ENCODE measurements around the gene MRTO4. TPM values are rescaled to one million over a fixed set of nuclear protein-coding genes. Genes with fewer than 3 reads are reported as not detected.

Gene MRTO4
- polyA plus RNA-seq, 1 of the 3 experiments (the other 2 are of a cell fraction) = 48.4 TPM

DNA sequence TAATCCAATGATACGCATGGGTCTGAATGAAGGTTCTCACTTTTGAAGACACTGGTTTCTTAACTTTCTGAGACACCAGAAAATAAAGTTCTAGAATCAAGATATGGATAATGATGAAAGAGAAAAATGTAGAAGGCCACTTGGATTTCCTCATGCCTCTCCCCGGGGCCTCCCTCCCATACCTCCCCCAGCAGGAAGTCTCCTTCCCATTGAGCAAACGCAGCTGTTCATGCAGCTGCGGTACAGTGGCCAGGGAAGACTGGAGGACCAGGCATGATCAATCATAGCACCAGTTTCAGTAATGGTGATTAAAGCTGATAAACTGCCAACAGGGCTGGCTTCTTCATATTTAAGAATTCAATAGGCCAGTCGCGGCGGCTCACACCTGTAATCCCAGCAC, 30.6 kb upstream of the MRTO4 start:
- no peaks in the 10 kb centered on the region for H4K20me1 ChIP-seq (ENCODE audit: insufficient read depth)
- CTCF ChIA-PET = interaction anchor here (2.0 kb wide), 1 partner anchor 20 kb away, joined by 8 read pairs; no protein-coding TSS in a partner anchor

More for the DNA sequence above, 30.6 kb upstream of the MRTO4 start:
- WGBS (ENCODE audit: low lambda C conversion rate) = 96% methylated on average over 4 of the region's 7 CpGs
- Histone ChIP-seq H3K4me1 (ENCODE audit: control insufficient read depth in 1 of 2, insufficient read depth in 2 of 2, low read depth in 1 of 2, low read length in 1 of 2) (no peaks in the 10 kb centered on the region), H3K4me2 (no peak overlapping the region), H3K36me3 (replicated peaks in 1 of 2; ENCODE audit: control insufficient read depth in 1 of 2, insufficient read depth in 2 of 2, low read length in 1 of 2) (peaks cover 63 to 73% of the 10 kb centered on the region in 2 experiments), H3K27me3 (ENCODE audit: insufficient read depth) (no peaks in the 10 kb centered on the region), H3K9ac (no peak overlapping the region), H3K27ac (ENCODE audit: low read depth in 2 of 2, low read length in 1 of 2) (no peak overlapping the region), H3K4me3 (ENCODE audit: low read depth in 2 of 2, low read length in 1 of 2) (no peak overlapping the region), H3F3A (replicated peaks; ENCODE audit: insufficient read depth) (peaks cover 17% of the 10 kb centered on the region), H3K79me2 (ENCODE audit: insufficient read depth) (peaks cover 17% of the 10 kb centered on the region), H3K9me3 (no peaks in the 10 kb centered on the region), H3K9me2 (no peaks in the 10 kb centered on the region), H2AFZ (ENCODE audit: low read depth) (no peak overlapping the region)
- POLR2A ChIA-PET = no interaction called here
- no peak for TF ChIP-seq MXI1 (IDR thresholded peaks at IDR 0.05; ENCODE audit: low read depth, low read length)
- TF ChIP-seq, protein P1, sequence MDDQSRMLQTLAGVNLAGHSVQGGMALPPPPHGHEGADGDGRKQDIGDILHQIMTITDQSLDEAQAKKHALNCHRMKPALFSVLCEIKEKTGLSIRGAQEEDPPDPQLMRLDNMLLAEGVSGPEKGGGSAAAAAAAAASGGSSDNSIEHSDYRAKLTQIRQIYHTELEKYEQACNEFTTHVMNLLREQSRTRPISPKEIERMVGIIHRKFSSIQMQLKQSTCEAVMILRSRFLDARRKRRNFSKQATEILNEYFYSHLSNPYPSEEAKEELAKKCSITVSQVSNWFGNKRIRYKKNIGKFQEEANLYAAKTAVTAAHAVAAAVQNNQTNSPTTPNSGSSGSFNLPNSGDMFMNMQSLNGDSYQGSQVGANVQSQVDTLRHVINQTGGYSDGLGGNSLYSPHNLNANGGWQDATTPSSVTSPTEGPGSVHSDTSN (IDR thresholded peaks at IDR 0.05) = no peak
- TF ChIP-seq, protein P2, sequence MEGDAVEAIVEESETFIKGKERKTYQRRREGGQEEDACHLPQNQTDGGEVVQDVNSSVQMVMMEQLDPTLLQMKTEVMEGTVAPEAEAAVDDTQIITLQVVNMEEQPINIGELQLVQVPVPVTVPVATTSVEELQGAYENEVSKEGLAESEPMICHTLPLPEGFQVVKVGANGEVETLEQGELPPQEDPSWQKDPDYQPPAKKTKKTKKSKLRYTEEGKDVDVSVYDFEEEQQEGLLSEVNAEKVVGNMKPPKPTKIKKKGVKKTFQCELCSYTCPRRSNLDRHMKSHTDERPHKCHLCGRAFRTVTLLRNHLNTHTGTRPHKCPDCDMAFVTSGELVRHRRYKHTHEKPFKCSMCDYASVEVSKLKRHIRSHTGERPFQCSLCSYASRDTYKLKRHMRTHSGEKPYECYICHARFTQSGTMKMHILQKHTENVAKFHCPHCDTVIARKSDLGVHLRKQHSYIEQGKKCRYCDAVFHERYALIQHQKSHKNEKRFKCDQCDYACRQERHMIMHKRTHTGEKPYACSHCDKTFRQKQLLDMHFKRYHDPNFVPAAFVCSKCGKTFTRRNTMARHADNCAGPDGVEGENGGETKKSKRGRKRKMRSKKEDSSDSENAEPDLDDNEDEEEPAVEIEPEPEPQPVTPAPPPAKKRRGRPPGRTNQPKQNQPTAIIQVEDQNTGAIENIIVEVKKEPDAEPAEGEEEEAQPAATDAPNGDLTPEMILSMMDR (IDR thresholded peaks at IDR 0.05) = no peak
- no peak for TF ChIP-seq POLR2AphosphoS5 (IDR thresholded peaks at IDR 0.05; ENCODE audit: low read depth, low read length)
- TF ChIP-seq, protein P3, sequence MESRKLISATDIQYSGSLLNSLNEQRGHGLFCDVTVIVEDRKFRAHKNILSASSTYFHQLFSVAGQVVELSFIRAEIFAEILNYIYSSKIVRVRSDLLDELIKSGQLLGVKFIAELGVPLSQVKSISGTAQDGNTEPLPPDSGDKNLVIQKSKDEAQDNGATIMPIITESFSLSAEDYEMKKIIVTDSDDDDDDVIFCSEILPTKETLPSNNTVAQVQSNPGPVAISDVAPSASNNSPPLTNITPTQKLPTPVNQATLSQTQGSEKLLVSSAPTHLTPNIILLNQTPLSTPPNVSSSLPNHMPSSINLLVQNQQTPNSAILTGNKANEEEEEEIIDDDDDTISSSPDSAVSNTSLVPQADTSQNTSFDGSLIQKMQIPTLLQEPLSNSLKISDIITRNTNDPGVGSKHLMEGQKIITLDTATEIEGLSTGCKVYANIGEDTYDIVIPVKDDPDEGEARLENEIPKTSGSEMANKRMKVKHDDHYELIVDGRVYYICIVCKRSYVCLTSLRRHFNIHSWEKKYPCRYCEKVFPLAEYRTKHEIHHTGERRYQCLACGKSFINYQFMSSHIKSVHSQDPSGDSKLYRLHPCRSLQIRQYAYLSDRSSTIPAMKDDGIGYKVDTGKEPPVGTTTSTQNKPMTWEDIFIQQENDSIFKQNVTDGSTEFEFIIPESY (IDR thresholded peaks at IDR 0.05; ENCODE audit: borderline replicate concordance, low read depth) = no peak
- TF ChIP-seq SMC3 (IDR thresholded peaks at IDR 0.05; ENCODE audit: low read depth, low read length) = no peak
- TF ChIP-seq, protein P4, sequence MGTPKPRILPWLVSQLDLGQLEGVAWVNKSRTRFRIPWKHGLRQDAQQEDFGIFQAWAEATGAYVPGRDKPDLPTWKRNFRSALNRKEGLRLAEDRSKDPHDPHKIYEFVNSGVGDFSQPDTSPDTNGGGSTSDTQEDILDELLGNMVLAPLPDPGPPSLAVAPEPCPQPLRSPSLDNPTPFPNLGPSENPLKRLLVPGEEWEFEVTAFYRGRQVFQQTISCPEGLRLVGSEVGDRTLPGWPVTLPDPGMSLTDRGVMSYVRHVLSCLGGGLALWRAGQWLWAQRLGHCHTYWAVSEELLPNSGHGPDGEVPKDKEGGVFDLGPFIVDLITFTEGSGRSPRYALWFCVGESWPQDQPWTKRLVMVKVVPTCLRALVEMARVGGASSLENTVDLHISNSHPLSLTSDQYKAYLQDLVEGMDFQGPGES (IDR thresholded peaks at IDR 0.05; ENCODE audit: low read depth, low read length) = no peak
- TF ChIP-seq ELF1 (IDR thresholded peaks at IDR 0.05) = no peak
- TF ChIP-seq RXRA (IDR thresholded peaks at IDR 0.05; ENCODE audit: borderline replicate concordance, low read depth) = no peak
- TF ChIP-seq EP300 (IDR thresholded peaks at IDR 0.05; ENCODE audit: borderline replicate concordance in 1 of 2, low read depth in 1 of 2, low read length in 1 of 2) = no peak
- TF ChIP-seq CHD2 (IDR thresholded peaks at IDR 0.05; ENCODE audit: low read length, partially characterized antibody) = no peak
- no peak for TF ChIP-seq RAD21 (IDR thresholded peaks at IDR 0.05; ENCODE audit: low read length)
- no peak for TF ChIP-seq MEF2A (IDR thresholded peaks at IDR 0.05; ENCODE audit: borderline replicate concordance, low read depth)
- no peak for TF ChIP-seq NFIC (IDR thresholded peaks at IDR 0.05; ENCODE audit: borderline replicate concordance)
- no peak for TF ChIP-seq TCF12 (IDR thresholded peaks at IDR 0.05)
- DNase-seq = no peak

Measured in SK-N-SH (cell line).